Colonic mucosa (tissue), 4 donors: Measurements from ENCODE around the gene MATN1. TPM values are rescaled to one million over a fixed set of nuclear protein-coding genes. Genes with fewer than 3 reads are reported as not detected.

ENCODE experiments used
- DNase-seq: peaks from one replicate; pipeline ENCODE4 v3.0.0-alpha.2; 2020
- H3K27ac ChIP-seq: fragments of 200-600 bp; one replicate; pipeline ENCODE4 v1.8.0; 2021
- H3K27me3 ChIP-seq: fragments of 200-600 bp; one replicate; pipeline ENCODE4 v1.8.0; 2021
- H3K36me3 ChIP-seq: fragments of 200-600 bp; one replicate; pipeline ENCODE4 v1.8.0; 2021
- H3K4me1 ChIP-seq: fragments of 200-600 bp; one replicate; pipeline ENCODE4 v1.8.0; 2021; ENCODE audit warnings: mild to moderate bottlenecking
- H3K4me3 ChIP-seq: fragments of 200-600 bp; one replicate; pipeline ENCODE4 v1.8.0; 2021
- H3K9ac ChIP-seq, 2 donors: one replicate each; pipeline ENCODE4 v1.7.0; 2013; ENCODE audit warnings: control low read depth in 2 of 2, low read depth in 2 of 2, low read length in 2 of 2
- H3K9me3 ChIP-seq: fragments of 200-600 bp; one replicate; pipeline ENCODE4 v1.8.0; 2021
- CTCF ChIP-seq: fragments of 200-600 bp; IDR thresholded peaks from one replicate; pipeline ENCODE4 v1.8.0; 2022; ENCODE audit warnings: antibody characterized with exemption, mild to moderate bottlenecking
- intact Hi-C: fragments of 100-400 bp; cut with DNase I; formaldehyde crosslinking; loops from one replicate; pipeline ENCODE4 v1.14.1; 2022
- total RNA-seq, 2 donors: library from RNA; stranded (reverse); fragmentation: NEBNext Ultra II Directional in 1 of 2; extraction: Animal tissue kit (Norgen Biotek cat#: 25700) in 1 of 2; gene quantifications; one replicate each; pipeline ENCODE4 v1.2.1, GENCODE V29; 2021
- donor health status: healthy.
- donor health status: DM: no; HTN: no; CAD: no.
- donor health status: DM: no; HTN: no; CAD: no.

Gene MATN1
- total RNA-seq, 2 donors from 2014 or later, result not detected

- Histone ChIP-seq H3K9me3 (no peaks in the 10 kb centered on the region), H3K9ac (peak overlapping the region; percentile 8 to 30), H3K27me3 (no peaks in the 10 kb centered on the region), H3K4me3 (no peak overlapping the region), H3K27ac (no peak overlapping the region), H3K4me1 (peaks cover 11% of the 10 kb centered on the region), H3K36me3 (no peaks in the 10 kb centered on the region)
- intact Hi-C loops, result no loop called here
- no peak for TF ChIP-seq CTCF
- no peak for DNase-seq
These were observed 24.8 kb upstream of the MATN1 start for GRCh38 chr1:30748098-30748698.

- no peak for TF ChIP-seq CTCF
- Histone ChIP-seq H3K27me3 (no peaks in the 10 kb centered on the region), H3K9ac (peak overlapping the region; percentile 8 to 35), H3K9me3 (no peaks in the 10 kb centered on the region), H3K36me3 (no peaks in the 10 kb centered on the region), H3K4me3 (no peak overlapping the region), H3K27ac (peak overlapping the region; percentile 16), H3K4me1 (peaks cover 11% of the 10 kb centered on the region)
- DNase-seq, result no peak
- intact Hi-C loops, result no loop called here
These were observed 23.9 kb upstream of the MATN1 start for GRCh38 chr1:30747033-30748008.

- Histone ChIP-seq H3K36me3 (no peaks in the 10 kb centered on the region), H3K9ac (peak overlapping the region in 1 of 2 donors; percentile 35), H3K9me3 (no peaks in the 10 kb centered on the region), H3K4me1 (peaks cover 11% of the 10 kb centered on the region), H3K27me3 (no peaks in the 10 kb centered on the region), H3K27ac (peak overlapping the region; percentile 16), H3K4me3 (no peak overlapping the region)
- DNase-seq, result peak; percentile 47
- intact Hi-C loops, result no loop called here
- TF ChIP-seq CTCF, result no peak
These were observed 23.0 kb upstream of the MATN1 start for GRCh38 chr1:30746212-30747032.

GRCh38 chr1:30745834-30746208, 22.4 kb upstream of the MATN1 start:
- DNase-seq, result no peak
- no peaks in the 10 kb centered on the region for H3K36me3 ChIP-seq
- no peak overlapping the region for H3K4me3 ChIP-seq
- peaks cover 9% of the 10 kb centered on the region for H3K4me1 ChIP-seq
- no peaks in the 10 kb centered on the region for H3K9me3 ChIP-seq
- H3K27ac ChIP-seq, result peak overlapping the region; percentile 16
- intact Hi-C loops, result no loop called here
- TF ChIP-seq CTCF, result no peak
- H3K27me3 ChIP-seq, result no peaks in the 10 kb centered on the region
- H3K9ac ChIP-seq, result no peak overlapping the region

GRCh38 chr1:30745156-30745833, 21.9 kb upstream of the MATN1 start:
- intact Hi-C loops, result no loop called here
- Histone ChIP-seq H3K4me3 (no peak overlapping the region), H3K4me1 (peaks cover 5% of the 10 kb centered on the region), H3K9ac (no peak overlapping the region), H3K9me3 (no peaks in the 10 kb centered on the region), H3K27me3 (no peaks in the 10 kb centered on the region), H3K36me3 (no peaks in the 10 kb centered on the region), H3K27ac (no peak overlapping the region)
- DNase-seq, result no peak
- TF ChIP-seq CTCF, result no peak
